T-helper 2 cell (primary cell): ENCODE results near the gene C11orf54.
"Not testable (repeated sequence)": the region's sequence is repeated elsewhere in the genome, so short reads cannot be mapped to it uniquely, and the experiment has no call there.

ENCODE experiments used
- DNase-seq, 5 experiments: peaks; one replicate each; pipeline versions ENCODE4 v3.0.0 to v3.0.0-alpha.2; 2012 to 2022

Gene C11orf54

GRCh38 chr11:93734427-93735222 is 6.8 kb upstream of the C11orf54 start:
- no peak for DNase-seq

- no peak for DNase-seq
These were observed 5.8 kb upstream of the C11orf54 start for GRCh38 chr11:93735627-93736026.

- no peak for DNase-seq
These were observed 5.3 kb upstream of the C11orf54 start for GRCh38 chr11:93736129-93736528.

GRCh38 chr11:93737904-93738612 is 3.4 kb upstream of the C11orf54 start:
- peak in 1 of 5 experiments; percentile 49 for DNase-seq

- peak in 1 of 5 experiments; percentile 32 for DNase-seq
These were observed 2.8 kb upstream of the C11orf54 start for GRCh38 chr11:93738647-93739081.

DNA sequence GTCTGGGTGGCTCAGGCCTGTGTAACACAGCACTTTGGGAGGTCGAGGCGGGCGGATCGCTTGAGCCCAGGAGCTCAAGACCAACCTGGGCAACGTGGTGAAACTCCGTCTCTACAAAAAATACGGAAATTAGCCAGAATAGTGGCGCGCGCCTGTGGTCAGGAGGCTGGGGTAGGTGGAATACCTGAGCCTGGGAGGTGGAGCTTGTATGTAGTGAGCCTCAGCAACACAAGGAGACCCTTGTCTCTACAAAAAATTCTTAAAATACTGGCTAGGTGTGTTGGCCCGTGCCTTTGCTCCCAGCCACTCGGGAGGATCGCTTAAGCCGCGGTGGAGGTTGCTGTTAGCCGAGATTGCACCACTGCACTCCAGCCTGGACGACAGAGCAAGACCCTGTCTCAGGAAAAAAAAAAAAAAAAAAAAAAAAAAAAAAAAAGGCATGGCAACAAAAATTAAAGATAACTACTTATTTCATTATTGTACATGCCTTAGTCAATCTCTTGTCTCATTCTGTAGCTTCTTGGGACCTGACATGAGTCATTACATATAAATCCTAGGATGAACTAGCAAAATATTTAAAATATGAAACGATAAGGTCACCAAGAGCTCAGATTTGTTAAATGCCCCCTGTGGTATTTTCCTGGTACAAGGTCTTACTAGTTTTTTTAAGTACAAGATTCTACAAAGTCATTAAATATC is 1.3 kb upstream of the C11orf54 start:
- DNase-seq, result peak in 4 of 5 experiments; percentile 19 to 54 (median 24)

DNA sequence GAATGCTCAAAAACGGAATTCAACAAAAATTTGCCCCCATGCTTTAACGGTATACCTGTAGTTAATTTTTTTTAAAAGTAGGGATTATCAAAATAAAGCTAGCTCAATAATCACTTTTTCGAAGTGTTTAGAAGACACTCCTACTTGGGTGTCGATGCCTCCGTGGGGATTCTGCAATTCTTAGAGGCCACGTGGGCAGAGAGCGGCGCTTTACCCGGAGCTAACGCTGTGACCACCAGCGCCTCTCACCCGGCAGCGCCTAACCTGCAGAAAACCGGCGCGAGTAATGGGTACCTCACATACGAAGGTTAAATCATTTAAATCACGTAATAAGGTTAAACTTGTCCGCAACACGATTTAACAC is 760 bp upstream of the C11orf54 start:
- DNase-seq, result peak; percentile 26 to 81 (median 53)

DNA sequence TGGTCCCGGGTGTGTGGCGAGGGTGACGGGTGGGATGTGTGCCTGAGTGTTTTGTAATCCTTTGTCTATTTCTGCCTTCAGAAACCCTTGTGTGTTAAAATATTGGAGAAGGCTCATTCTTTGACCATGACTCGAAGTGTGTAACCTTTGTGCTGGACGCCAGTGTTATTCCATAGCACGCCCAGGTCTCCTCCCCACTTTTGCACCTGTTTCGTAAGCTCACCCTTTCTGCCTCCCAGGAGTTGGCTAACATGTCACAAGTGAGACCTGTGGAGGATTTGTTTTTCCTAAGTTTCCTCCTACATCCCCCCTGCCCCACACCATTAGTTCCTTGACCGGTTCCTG is 382 bp downstream of the C11orf54 start:
- DNase-seq, result no peak

DNA sequence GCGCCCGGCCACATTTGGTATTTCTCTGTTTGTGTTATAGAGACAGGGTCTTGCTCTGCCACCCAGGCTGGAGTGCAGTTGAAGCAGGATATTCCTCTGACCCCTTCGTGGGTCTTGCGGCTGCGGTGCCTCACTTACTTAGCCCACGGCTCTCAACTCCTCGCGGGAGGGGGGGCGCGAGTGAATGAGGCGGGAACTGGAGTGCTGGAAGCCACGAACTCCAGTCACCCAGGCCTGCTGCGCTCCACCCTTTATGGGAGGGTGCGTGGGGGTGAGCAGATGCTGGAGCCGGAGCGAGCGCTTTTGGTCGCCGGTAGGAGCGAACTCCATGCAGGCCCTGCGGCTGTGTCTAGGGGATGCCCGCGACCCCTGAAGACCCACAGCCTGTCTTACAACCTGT is 1.8 kb downstream of the C11orf54 start:
- DNase-seq, result no peak

GRCh38 chr11:93744669-93745004 is 3.2 kb downstream of the C11orf54 start:
- DNase-seq, result no peak

- not testable (repeated sequence) for DNase-seq
These were observed 3.7 kb downstream of the C11orf54 start for GRCh38 chr11:93745005-93745755.

GRCh38 chr11:93746101-93746500 is 4.6 kb downstream of the C11orf54 start:
- DNase-seq, result no peak

DNA sequence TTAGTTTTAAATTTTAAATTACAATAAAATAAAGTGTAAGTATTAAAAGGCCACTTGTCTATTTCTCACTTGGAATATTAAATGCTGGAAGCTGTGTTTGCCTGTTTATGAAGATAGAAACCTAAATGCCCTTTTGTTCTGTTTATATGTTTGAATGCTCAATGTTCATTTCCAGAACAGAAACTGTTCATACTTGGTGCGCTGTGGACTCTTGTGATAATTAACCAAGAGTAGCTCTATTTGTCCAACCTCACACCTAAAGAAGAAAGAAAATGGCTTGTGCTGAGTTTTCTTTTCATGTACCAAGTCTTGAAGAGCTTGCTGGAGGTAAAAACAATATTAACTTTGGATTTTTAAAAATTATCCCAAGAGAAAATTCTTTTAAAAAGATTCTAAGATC is 5.7 kb downstream of the C11orf54 start:
- no peak for DNase-seq

- DNase-seq, result no peak
These were observed 9.5 kb downstream of the C11orf54 start for GRCh38 chr11:93751001-93751400.

GRCh38 chr11:93753241-93753640 is 11.8 kb downstream of the C11orf54 start:
- no peak for DNase-seq

GRCh38 chr11:93756748-93757147 is 15.3 kb downstream of the C11orf54 start:
- no peak for DNase-seq

DNA sequence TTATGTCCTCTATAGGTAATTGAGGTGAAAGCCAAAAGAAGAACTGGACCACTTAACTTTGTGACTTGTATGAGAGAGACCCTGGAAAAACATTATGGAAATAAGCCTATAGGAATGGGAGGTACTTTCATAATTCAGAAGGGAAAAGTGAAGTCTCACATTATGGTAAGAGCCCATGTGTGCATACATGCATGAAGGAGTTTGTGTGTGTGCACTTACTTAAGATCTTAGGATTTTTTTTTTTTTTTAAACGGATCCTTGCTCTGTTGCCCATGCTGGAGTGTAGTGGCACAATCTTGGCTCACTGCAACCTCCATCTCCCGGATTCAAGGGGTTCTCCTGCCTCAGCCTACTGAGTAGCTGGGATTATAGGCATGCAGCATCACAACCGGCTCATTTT is 15.8 kb downstream of the C11orf54 start:
- DNase-seq, result no peak

DNA sequence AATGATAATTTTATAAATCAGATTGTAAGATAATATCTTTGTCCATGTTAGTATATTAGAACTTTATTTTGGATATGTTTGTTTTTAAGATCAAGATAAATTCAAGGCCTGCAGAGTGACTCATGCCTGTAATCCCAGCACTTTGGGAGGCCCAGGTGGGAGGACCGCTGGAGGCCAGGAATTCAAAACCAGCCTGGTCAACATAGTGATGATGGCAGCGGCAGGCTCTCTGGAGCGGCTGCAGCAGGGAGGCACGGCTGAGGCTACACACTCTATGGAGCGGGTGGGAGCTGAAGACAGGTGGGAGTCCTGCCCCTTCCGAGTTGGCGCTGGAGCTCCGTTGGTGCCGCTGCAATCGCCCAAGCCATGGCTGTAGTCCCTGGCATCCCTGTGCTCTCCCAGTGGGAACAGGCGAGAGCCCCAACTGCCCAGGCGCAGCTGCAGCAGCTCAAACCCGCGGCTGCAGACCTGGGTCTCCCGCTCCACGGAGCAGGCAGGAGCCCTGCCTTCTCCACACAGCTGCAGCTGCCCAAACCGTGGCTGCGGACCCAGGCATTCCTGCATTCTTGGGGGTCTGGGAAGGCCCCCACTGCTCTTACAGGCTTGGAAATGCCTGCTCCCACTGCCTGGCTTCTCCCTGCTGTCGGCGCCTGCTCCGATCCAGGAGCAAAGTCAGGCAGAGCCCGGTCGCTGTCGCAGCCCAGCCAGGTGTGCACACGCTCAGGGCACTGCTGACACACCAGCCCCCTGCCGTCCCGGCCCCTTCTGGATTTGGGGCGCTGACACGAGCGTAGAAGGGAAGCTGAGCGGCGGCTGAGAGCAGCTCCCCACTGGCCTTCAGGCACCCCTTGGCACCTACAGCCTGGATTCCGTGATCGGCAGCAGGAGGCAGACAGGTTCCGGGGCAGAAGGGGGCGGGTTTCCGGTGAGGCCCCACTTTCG is 16.7 kb downstream of the C11orf54 start:
- DNase-seq, result no peak

GRCh38 chr11:93759123-93759522 is 17.7 kb downstream of the C11orf54 start:
- not testable (repeated sequence) for DNase-seq

DNA sequence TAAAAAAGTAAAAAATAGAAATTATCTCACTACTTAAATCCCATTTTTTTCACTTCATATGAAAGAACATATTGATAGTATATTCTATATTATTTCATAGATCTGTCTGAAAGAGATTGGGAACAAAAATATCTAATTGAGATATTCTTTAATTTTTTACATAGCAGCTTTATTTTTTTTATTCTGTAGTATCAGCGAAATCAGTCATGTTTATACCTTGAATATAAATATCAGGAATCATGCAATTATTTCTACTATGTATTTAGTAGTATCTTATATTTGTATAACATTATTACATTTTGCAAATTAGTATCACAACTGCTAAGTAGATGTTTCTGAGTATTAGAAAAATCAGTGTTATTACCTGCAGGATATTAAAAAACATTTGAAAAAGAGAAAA is 20.4 kb downstream of the C11orf54 start:
- DNase-seq, result no peak

GRCh38 chr11:93765551-93765950 is 24.1 kb downstream of the C11orf54 start:
- DNase-seq, result no peak

DNA sequence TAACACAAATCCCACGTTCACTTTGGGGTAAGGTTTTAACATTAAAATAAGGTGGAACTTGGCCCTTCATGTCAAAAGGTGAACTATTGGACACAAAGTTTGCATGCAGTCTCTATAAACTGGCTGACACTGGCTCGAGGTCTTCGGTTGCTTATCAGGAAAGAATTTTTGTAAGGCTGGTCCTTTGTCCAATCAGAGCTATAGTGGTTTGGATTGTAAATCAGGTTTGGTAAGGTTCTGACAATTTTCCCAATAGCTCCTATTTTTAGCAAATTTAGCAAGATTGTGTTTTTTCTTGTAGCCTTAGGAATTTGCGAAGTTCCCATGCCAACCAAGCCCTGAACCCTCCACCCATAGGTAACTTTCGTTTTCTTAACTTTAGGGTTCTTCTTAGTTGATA is 25.0 kb downstream of the C11orf54 start:
- DNase-seq, result no peak
